ENCODE measurements around the gene FRYL. TPM values are rescaled to one million over a fixed set of nuclear protein-coding genes. Genes with fewer than 3 reads are reported as not detected.

The FRYL gene
- 7.2 to 16.6 TPM (median 12.0 TPM) in 5 replicates for total RNA-seq (2022; extraction: Qiagen RNA extraction; ENCODE audit: low read depth)

DNA sequence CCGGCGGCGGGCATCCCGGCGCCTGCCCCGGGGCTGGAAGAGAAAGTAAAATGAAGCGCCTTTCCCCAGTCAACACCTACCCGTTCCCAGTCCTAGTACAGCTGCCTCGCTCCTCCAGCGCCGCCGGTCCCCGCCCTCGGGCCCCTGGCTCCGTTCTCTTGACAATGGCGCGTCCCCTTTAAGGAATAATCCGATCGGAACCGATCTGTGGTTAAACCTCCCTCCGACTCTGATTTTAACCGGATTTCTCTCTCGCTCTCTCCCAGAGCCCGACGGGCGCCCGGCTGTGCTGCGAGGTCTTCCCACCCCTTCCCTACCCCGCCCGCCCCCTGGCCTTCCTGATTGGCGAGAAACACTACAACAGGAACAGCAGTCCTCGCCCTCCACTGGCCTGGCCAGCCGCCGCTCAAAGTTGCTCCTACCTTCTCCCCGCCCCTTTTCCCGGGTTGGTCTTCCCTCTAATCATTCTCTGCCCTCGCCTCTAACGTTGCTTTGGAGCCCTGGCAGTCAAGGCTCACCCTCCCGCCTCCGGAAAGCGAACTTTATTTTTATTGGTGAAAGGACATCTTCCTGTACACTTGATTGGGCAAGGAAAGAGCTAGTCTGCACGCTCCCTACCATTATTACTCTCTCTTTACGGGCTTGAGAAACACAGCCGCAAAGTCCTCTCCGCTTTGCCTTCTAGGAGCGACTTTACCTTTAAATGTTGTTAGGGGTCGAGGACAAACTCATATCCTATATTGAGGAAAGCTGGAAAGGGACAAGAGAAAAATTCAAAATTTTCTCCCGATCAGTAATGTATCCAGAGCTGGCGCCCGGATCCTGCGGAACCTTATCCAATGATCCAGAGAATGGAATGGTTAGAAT is at the start of gene FRYL:
Gene FRYL (minus strand): TSS at position 282 of the 867 bp plus-strand sequence. CDS start 145,869 bp downstream, outside the sequence.

DNA sequence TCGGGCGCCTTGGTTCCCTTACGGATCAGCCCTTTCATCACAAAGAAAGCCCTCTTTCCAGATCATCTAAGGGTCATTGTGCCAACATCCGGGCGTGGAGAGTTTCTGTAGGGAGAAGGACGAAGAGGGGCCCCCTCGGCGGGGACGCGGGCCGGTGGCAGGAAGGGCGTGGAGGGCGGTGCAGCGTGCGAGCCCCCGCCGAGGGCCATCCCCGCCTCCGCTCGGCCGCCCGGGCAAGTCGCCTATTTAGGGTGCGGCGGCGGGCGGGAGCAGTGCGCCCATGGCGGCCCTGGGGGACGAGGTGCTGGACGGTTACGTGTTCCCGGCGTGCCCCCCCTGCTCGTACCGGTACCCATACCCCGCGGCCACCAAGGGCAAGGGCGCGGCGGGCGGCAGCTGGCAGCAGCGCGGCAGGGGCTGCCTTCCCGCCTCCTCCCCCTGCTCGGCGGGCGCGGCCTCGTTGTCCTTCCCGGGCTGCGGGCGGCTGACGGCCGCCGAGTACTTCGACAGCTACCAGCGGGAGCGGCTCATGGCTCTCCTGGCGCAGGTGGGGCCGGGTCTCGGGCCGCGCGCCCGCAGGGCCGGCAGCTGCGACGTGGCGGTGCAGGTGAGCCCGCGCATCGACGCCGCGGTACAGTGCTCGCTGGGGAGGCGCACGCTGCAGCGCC is 289.9 kb downstream of the FRYL start, which contains the start of gene ZAR1:
Gene ZAR1 (plus strand): TSS at position 241 of the 668 bp plus-strand sequence. CDS start 40 bp downstream, at position 281.

DNA sequence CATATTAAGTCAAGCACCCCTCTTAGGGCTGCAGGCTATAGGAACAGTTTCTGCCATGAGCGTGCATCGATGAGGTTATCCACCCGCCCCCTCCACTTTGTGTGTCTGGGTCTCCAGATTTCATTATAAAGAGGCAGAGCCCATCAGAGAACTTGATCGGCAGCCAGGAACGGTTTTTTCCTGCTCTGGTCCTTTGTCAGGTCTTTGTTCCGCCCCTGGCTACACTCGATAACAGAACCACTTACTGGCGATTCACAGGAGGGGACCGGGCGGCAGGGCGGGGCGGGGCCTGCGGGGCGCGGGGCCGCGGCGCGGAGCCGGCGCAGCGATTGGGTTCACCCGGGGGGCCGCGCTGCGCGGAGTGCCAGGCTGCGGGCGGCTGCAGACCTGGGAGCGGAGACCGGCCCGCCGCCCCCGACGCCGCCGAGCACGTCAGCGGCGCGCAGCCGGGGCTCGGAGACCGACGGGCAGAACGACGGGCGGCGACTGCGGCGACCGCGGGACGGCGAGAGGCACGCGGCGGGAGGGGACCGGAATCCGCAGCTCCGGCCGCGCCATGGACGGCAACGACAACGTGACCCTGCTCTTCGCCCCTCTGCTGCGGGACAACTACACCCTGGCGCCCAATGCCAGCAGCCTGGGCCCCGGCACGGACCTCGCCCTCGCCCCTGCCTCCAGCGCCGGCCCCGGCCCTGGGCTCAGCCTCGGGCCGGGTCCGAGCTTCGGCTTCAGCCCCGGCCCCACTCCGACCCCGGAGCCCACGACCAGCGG is 296.9 kb downstream of the FRYL start, which contains the start of gene SLC10A4:
Gene SLC10A4 (plus strand): TSS at position 338 of the 771 bp plus-strand sequence. CDS start 219 bp downstream, at position 557.

Other genes starting within 250 kb of the FRYL start
- 122 to 183 TPM (median 135 TPM) in 5 replicates for gene OCIAD1, start 50.8 kb upstream of the FRYL start, total RNA-seq (2022; extraction: Qiagen RNA extraction; ENCODE audit: low read depth)
- gene OCIAD2, start 126.5 kb upstream of the FRYL start, total RNA-seq (2022; extraction: Qiagen RNA extraction; ENCODE audit: low read depth): 117 to 172 TPM (median 119 TPM) in 5 replicates
- not detected in 5 replicates for gene CWH43, start 206.0 kb upstream of the FRYL start, total RNA-seq (2022; extraction: Qiagen RNA extraction; ENCODE audit: low read depth)